SW480 (cell line): ENCODE measurements around the gene KRTAP3-3.
"Not testable (repeated sequence)": the region's sequence is repeated elsewhere in the genome, so short reads cannot be mapped to it uniquely, and the experiment has no call there.

Experiments used
- DNase-seq: peaks from one replicate; pipeline ENCODE4 v3.0.0-alpha.2; 2016; ENCODE audit warnings: low spot score

KRTAP3-3 gene

GRCh38 chr17:41004397-41004796, 10.4 kb upstream of the KRTAP3-3 start:
- DNase-seq, result no peak

DNA sequence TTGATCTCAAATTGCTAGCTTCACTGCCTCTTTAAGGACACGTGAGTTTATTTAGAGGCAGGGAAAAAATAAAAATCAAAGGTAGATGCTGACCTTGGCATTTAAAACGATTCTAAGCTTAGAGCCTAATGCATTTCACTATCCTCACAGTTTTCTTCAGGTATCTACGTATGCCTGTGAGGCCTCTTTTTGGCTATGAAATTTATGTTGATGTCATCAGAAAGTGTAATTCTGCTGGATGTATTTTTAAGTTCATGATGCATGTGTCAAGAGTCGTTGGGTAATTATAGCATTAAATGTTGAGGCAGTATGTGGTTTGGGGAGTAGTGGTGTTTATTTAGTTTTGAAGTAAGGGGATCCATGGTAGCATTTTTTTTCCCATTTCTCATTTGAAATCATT, 10.0 kb upstream of the KRTAP3-3 start:
- no peak for DNase-seq

- no peak for DNase-seq
Observed at GRCh38 chr17:41002814-41003213, 8.8 kb upstream of the KRTAP3-3 start.

DNA sequence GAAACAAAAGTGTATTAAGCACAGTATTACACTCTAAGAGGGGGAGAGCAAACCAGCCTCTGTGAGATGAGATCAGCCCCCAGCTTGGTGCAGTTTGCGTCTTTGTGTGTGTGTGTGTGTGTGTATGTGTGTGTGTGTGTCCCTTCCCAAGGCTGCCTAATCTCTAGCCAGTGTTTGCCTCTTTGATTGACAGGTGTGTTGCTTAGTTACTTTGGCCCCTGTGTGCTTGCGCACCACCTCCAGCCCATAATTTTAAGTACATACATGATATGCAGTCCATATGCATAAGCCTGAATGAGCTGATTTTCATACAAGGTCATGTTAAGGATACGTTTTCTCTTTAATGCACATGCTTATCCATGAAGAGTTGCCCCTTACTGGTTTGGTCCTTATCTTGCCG, 7.8 kb upstream of the KRTAP3-3 start:
- no peak for DNase-seq

- DNase-seq, result not testable (repeated sequence)
Observed at GRCh38 chr17:40999563-40999962, 5.6 kb upstream of the KRTAP3-3 start, which contains the start of gene KRTAP3-2. Gene KRTAP3-2 (minus strand): TSS chr17:40999906. CDS start chr17:40999853, 53 bp downstream.

DNA sequence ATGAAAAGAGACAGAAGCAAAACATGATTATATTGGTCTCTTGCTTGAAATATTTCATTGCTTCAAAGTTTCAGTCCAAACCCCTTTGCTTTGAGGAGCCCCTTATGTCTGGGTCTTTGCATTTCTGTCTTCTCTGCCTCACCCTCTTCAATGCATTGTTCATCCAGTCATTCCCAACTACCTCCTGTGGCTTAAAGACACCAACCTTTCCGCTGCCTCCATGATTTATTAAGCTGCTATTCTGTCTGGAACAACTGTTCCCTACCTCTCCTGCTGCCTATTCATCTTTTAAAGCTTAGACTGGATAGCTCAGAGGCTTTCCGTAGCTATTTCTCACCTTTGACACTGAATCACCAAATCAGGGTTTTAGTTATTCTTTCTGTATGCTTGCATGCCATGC, 3.4 kb upstream of the KRTAP3-3 start:
- no peak for DNase-seq

GRCh38 chr17:40996829-40997228, 2.9 kb upstream of the KRTAP3-3 start:
- peak; percentile 95 for DNase-seq

DNA sequence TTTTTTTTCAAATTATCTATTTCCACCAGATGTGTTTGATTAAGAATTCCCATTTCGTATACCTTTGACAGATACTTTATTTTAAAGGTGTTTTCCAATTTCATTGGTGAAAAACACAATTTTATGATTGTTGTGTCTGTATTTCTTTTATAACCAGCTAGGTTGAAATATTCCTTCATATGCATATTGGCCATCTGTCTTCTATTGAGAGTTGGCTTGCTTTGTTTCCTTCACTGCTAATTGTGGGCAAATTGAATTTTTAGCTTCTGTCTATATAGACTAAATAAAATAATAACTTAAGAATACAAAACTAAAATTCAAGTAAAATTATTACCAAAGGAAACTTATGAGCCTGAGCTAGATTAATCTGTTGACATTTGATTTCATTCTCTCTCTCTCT, 1.2 kb upstream of the KRTAP3-3 start:
- no peak for DNase-seq

- no peak for DNase-seq
Observed at GRCh38 chr17:40993084-40993483, 880 bp downstream of the KRTAP3-3 start.

DNA sequence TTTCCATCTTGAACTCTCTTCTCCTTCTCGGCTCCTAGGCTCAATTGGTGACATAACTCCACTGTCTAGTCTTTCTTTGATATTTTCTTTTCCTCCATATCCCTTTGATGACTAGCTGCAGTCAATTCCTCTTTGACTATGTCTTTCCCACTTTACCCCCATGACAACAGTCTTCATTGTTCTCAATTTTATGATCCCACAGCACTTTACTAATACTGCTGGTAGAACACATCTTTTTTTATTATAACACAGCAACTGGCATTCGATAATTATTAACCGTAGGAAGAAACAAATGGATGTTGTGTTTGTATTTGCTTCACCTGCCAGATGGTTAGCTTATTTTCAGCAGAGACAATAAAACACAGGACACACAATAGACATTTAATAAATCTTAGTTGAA, 1.3 kb downstream of the KRTAP3-3 start:
- peak; percentile 84 for DNase-seq

DNA sequence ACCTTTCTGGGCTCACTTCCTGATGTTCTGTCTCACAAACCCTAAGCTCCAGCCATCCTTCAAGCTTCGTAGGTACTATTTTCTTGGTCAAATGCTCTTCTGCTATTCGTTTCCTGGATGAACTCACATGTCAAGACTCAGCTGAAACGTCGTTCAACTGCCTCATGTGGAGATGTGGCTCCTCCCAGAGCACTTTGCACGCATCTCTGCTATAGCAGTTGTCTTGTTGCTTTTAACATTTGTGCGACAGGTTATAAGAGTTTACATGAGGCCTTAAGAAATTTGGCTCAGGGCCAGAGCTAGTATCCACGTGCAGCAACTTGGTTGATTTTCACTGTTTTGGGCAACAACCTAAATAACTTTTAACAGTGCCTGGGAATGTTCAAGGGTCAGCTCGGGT, 7.0 kb downstream of the KRTAP3-3 start:
- no peak for DNase-seq

DNA sequence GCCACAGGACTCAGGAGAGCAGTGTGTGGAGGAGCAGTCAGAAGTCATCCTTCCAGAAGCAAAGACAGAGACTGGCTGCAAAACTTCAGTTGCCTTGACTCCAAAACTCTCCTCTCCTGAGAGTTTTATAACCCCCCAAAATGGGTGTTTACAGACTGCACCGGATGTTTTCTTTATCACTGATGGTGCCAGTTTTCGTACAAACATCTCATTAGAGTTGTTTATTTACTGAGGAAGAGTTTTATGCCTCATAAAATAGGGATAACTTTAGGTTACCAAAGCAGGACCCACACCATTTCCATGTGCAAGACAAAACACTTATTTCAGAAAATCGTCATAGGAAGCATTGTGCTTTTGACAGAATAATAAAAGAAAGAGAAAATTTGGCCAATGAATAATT, 9.7 kb downstream of the KRTAP3-3 start, which contains the start of gene KRT40:
Gene KRT40, minus strand, starts transcription at position 101 of the 400 bp plus-strand sequence. Its CDS starts 53 bp downstream, at position 48.
- no peak for DNase-seq

GRCh38 chr17:40981115-40981514, 12.8 kb downstream of the KRTAP3-3 start:
- DNase-seq, result no peak

- DNase-seq, result no peak
Observed at GRCh38 chr17:40980596-40980995, 13.4 kb downstream of the KRTAP3-3 start.

- no peak for DNase-seq
Observed at GRCh38 chr17:40980117-40980516, 13.8 kb downstream of the KRTAP3-3 start.

DNA sequence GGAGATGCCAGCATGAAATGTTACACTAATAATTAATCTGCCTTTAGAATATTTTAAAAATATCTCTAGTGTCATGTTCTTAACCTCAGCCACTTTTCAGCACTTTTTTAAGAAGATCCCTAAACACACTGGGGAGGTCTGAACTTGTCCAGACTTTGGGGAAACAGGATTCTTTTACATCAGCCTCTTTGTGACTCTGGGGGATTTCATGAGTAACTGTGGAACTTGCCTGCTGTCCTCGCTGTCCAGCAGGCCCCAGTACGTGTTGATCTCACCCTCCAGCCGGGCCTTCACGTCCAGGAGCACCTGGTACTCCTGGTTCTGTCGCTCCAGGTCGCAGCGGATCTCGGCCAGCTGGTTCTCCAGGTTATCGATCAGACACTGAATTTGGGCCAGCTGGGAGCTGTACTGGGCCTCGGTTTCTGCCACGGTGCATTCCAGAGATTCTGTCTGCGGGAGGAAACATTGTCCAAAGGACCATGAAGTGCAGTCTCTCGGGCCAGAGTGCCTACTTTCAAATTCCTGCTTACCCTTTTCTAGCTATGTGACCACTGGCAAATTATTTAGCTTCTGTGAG, 15.3 kb downstream of the KRTAP3-3 start:
- DNase-seq, result no peak

GRCh38 chr17:40975516-40975915, 18.4 kb downstream of the KRTAP3-3 start:
- no peak for DNase-seq

- no peak for DNase-seq
Observed at GRCh38 chr17:40974366-40974765, 19.6 kb downstream of the KRTAP3-3 start.

DNA sequence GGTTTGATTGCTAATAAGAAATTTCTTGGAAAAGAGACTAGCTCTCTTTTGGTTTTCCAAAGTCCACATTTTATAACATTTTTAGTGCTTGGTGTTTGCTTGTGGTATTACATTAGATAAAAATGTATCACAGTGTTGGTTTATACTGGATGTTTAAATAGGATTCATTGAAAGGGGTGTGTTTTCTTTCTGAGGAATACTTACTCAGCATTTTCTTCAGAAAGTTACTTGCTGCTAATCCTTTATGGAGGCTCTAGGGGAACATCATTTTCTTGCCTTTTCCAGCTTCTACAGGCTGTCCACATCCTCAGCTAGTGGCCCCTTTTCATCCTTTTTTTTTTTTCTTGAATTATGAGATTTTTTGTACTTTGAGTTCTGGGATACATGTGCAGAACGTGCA, 26.4 kb downstream of the KRTAP3-3 start:
- DNase-seq, result no peak

DNA sequence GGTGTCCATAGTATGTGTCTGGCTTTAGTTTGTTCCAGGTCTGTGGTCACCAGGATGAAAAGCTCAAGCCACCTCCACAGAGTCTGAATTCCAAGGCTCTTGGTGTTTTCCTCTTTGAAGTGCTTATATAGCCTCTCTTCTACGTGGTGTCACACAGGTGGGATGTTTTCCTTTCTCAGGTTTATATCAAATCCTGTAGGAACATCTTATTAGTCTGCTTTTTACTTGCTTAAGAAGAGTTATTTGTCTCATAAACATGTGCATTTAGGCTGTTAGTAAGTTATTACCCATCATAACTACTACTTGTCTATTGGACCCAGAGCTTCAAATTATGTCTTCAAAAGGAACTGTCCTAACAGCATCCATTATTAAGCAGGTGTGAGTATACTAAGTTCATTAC, 27.1 kb downstream of the KRTAP3-3 start, which contains the start of gene KRT39:
Gene KRT39, minus strand, starts transcription at position 101 of the 400 bp plus-strand sequence. Its CDS starts 92 bp downstream, at position 9.
- no peak for DNase-seq

DNA sequence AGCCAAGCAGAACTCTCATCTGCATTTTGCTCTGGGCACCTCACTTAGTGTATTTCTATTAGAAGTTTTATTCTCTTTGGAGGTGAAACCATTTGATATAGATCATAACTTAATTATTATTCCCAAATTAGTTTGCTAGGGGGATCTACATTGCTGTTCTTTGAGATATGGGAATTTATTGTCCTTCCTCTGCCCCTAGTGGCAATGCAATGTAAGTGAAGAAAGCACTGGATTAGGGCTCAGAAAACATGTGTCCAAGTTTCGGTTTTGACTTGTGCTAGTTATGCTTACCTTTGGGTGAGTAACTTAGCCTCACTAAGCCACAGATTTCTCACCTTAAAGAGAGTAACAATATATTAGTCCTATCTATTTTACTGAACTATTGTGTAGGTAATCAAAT, 30.1 kb downstream of the KRTAP3-3 start:
- no peak for DNase-seq

DNA sequence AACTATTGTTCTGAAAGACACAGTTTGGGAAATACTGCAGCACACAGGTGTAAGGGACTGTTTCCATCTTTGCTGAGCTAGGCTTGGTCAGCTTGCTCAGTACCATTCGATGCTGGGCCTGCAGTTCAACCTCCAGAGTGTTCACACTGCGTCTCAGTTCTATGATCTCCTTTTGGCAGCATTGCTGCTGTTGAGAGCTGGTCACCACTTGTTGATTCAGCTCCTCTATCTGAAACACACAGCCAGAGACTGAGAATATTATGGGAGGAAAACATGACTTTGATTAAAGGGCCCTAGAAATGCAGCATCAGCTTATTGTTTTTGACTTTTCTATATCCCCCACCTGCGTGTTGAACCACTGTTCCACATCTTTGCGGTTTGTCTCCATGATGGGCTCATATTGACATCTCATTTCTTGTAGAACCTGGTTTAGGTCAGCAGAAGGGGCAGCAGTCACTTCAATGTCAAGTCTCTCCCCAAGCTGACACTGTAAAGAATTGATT, 31.9 kb downstream of the KRTAP3-3 start:
- DNase-seq, result no peak

- DNase-seq, result no peak
Observed at GRCh38 chr17:40961591-40961990, 32.4 kb downstream of the KRTAP3-3 start.

DNA sequence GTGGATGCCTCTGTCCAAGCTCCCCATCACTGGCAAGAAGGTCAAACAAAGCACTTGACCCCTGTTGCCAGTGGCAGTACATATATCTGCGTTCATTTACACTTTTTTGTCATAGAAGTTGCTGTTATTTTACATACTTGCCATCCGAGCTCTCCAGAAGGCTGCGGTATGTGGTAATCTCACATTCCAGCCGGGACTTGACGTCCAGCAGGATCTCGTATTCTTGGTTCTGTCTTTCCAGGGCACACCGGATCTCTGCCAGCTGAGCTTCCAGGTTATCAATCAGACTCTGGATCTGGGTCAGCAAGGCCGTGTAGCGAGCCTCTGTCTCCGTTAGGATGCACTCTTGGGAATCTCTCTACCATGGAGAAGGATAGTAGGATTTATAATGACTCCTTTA, 33.8 kb downstream of the KRTAP3-3 start:
- DNase-seq, result no peak
